Spleen (tissue), 7 donors: ENCODE measurements around the gene ACSM2A.
"Not testable (repeated sequence)": the region's sequence is repeated elsewhere in the genome, so short reads cannot be mapped to it uniquely, and the experiment has no call there.

Experiments used
- CTCF ChIP-seq, 11 experiments: fragments of 200-600 bp in 7 of 11; fragments of 450-650 bp in 4 of 11; sonication (generic) in 4 of 11; IDR thresholded peaks in 8 of 11; conservative IDR thresholded peaks in 3 of 11; 1 replicate in 7 of 11; 2 replicates in 4 of 11; pipeline versions ENCODE4 v1.4.0 to v1.8.0; 2016 to 2021; ENCODE audit warnings: antibody characterized with exemption in 11 of 11, inconsistent platforms in 4 of 11, mild to moderate bottlenecking in 1 of 11
- POLR2A ChIP-seq, 3 donors: fragments of 450-650 bp; IDR thresholded peaks; one replicate each; pipeline ENCODE4 v1.5.1; 2017; ENCODE audit warnings: antibody characterized with exemption in 3 of 3, mild to moderate bottlenecking in 1 of 3
- donor health status: DM: no; HTN: no; CAD: no; lungs with moderate emphysema.
- donor health status: DM: no; HTN: no; CAD: no.
- donor health status: DM: no; HTN: no; CAD: no.

GRCh38 chr16:20440731-20441130 is 10.6 kb upstream of the ACSM2A start:
- not testable (repeated sequence) for TF ChIP-seq CTCF (IDR thresholded peaks at IDR 0.05 in 8 of 11, conservative IDR thresholded peaks at IDR 0.05 in 3 of 11); POLR2A (IDR thresholded peaks at IDR 0.05)
